Measurements from ENCODE around the gene MRPL1.

GRCh38 chr4:77927991-77928925 is 65.6 kb downstream of the MRPL1 start:
- TF ChIP-seq CTCF (conservative IDR thresholded peaks at IDR 0.05 in 1 of 2, IDR thresholded peaks at IDR 0.05 in 1 of 2; ENCODE audit: low read depth in 1 of 2, low read length in 2 of 2), result no peak
- TF ChIP-seq EZH2 (IDR thresholded peaks at IDR 0.05; ENCODE audit: low read length, missing control alignments), result no peak

All from fibroblast of lung (primary cell).